ENCODE results near the gene COL17A1.

The COL17A1 gene

GRCh38 chr10:104099269-104099668 lies 13.6 kb upstream of the COL17A1 start:
- no peak overlapping the region for H3K27ac ChIP-seq
- no peak for TF ChIP-seq ZFX (IDR thresholded peaks at IDR 0.05; ENCODE audit: borderline replicate concordance)
- TF ChIP-seq CTCF (IDR thresholded peaks at IDR 0.05): no peak

GRCh38 chr10:104098358-104098925 lies 12.8 kb upstream of the COL17A1 start:
- no peak for TF ChIP-seq CTCF (IDR thresholded peaks at IDR 0.05)
- no peak for TF ChIP-seq ZFX (IDR thresholded peaks at IDR 0.05; ENCODE audit: borderline replicate concordance)
- no peak overlapping the region for H3K27ac ChIP-seq

GRCh38 chr10:104096692-104097091 lies 11.0 kb upstream of the COL17A1 start:
- H3K27ac ChIP-seq: no peak overlapping the region
- TF ChIP-seq CTCF (IDR thresholded peaks at IDR 0.05) (no peak), ZFX (IDR thresholded peaks at IDR 0.05; ENCODE audit: borderline replicate concordance) (no peak)

- no peak for TF ChIP-seq ZFX (IDR thresholded peaks at IDR 0.05; ENCODE audit: borderline replicate concordance)
- TF ChIP-seq CTCF (IDR thresholded peaks at IDR 0.05): no peak
- no peak overlapping the region for H3K27ac ChIP-seq
Measured at GRCh38 chr10:104092749-104093148, 7.1 kb upstream of the COL17A1 start.

- TF ChIP-seq ZFX (IDR thresholded peaks at IDR 0.05; ENCODE audit: borderline replicate concordance) (no peak), CTCF (IDR thresholded peaks at IDR 0.05) (no peak)
- no peak overlapping the region for H3K27ac ChIP-seq
Measured at GRCh38 chr10:104090611-104091010, 4.9 kb upstream of the COL17A1 start.

GRCh38 chr10:104089621-104090020 lies 3.9 kb upstream of the COL17A1 start:
- no peak for TF ChIP-seq CTCF (IDR thresholded peaks at IDR 0.05)
- TF ChIP-seq ZFX (IDR thresholded peaks at IDR 0.05; ENCODE audit: borderline replicate concordance): no peak
- H3K27ac ChIP-seq: no peak overlapping the region

- no peak for TF ChIP-seq CTCF (IDR thresholded peaks at IDR 0.05)
- no peak for TF ChIP-seq ZFX (IDR thresholded peaks at IDR 0.05; ENCODE audit: borderline replicate concordance)
Measured at GRCh38 chr10:104088239-104088638, 2.6 kb upstream of the COL17A1 start.

More at GRCh38 chr10:104088239-104088638, 2.6 kb upstream of the COL17A1 start:
- no peak overlapping the region for H3K27ac ChIP-seq
